ENCODE data around the gene CCNYL1. TPM values are rescaled to one million over a fixed set of nuclear protein-coding genes. Genes with fewer than 3 reads are reported as not detected.

Gene CCNYL1
- total RNA-seq, 4 donors from 2014 or later: 3.3 to 10.1 (median 7.1) TPM

DNA sequence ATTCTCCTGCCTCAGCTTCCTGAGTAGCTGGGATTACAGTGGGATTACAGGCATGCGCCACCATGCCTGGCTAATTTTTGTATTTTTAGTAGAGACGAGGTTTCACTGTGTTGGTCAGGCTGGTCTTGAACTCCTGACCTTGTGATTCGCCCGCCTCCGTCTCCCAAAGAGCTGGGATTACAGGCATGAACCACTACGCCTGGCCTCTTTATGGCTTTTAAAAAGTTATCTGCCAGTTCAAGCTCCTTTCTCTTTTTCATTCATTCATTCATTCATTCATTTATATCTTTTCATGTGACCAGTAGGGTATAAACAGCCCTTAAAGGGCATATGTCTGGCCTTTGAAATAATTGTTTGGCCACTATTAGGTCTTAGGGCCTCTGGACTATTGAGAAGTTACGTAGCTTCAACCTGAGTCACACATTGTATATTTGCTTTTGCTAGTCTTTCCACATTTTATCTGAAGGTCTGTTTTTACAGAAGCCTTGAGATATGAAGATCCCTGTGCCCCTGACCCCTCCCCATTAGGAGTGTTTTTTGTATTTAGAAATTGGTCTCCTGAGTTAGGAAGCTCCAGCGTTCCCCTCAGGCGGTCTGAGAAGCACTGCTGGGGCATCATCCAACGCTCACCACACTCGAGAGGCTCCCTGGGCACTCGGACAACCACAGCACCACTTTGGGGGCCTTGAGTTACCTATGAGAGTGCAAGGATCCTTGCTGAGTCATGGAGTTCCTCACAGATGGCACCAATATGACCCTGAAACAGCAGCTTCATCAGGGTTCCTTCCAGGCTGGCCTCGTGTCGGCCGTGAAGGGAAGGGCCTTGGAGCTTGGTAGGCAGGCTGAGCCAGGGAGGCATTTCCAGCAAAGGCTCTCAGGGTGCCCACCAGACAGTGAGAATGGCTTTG lies 36.5 kb downstream of the CCNYL1 start:
- TF ChIP-seq, protein P1, sequence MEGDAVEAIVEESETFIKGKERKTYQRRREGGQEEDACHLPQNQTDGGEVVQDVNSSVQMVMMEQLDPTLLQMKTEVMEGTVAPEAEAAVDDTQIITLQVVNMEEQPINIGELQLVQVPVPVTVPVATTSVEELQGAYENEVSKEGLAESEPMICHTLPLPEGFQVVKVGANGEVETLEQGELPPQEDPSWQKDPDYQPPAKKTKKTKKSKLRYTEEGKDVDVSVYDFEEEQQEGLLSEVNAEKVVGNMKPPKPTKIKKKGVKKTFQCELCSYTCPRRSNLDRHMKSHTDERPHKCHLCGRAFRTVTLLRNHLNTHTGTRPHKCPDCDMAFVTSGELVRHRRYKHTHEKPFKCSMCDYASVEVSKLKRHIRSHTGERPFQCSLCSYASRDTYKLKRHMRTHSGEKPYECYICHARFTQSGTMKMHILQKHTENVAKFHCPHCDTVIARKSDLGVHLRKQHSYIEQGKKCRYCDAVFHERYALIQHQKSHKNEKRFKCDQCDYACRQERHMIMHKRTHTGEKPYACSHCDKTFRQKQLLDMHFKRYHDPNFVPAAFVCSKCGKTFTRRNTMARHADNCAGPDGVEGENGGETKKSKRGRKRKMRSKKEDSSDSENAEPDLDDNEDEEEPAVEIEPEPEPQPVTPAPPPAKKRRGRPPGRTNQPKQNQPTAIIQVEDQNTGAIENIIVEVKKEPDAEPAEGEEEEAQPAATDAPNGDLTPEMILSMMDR (IDR thresholded peaks at IDR 0.05 in 4 of 5, conservative IDR thresholded peaks at IDR 0.05 in 1 of 5): no peak
- no peak for TF ChIP-seq POLR2A (IDR thresholded peaks at IDR 0.05)
- H3K4me3 ChIP-seq: no peak overlapping the region
- no peaks in the 10 kb centered on the region for H3K9me3 ChIP-seq
- H3K4me1 ChIP-seq: no peaks in the 10 kb centered on the region
- DNase-seq (no peak), ATAC-seq (no peak)
- in situ Hi-C loops (cut with MboI; ENCODE audit: low sequenced_read_pairs in 4 of 4) (loop anchor here (10.0 kb wide), 2 partner anchors 287 to 317 kb away; no protein-coding TSS in a partner anchor), intact Hi-C loops (cut with DNase I; ENCODE audit: low total_unique reads) (loop anchor here (2.0 to 5.0 kb wide), 2 partner anchors 224 to 293 kb away; no protein-coding TSS in a partner anchor)
- H3K27me3 ChIP-seq: no peaks in the 10 kb centered on the region
- no peak overlapping the region for H3K27ac ChIP-seq
- peaks cover 0 to 4% of the 10 kb centered on the region in 2 donors for H3K36me3 ChIP-seq

DNA sequence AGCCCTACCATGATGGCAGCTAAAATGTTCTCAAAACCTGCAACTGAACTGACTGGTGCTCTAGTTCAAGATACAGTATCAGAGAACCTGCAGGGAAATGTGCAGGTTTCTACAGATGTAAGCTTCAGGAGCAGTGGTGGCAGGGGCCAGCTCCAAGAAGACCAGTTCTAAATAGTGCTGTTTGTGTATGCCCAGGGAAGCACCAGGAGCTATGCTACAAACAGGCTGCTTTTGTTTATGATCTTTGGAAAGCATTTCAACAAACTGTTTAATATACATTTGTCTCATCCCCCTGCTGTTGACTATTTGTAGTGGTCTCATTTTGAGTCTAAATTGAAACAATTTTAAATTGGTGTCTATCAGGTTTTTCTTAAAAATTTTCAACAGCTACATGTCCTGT lies 37.6 kb downstream of the CCNYL1 start:
- H3K9me3 ChIP-seq: no peaks in the 10 kb centered on the region
- H3K27me3 ChIP-seq: no peaks in the 10 kb centered on the region
- DNase-seq (no peak), ATAC-seq (no peak)
- TF ChIP-seq, protein P1 (IDR thresholded peaks at IDR 0.05 in 4 of 5, conservative IDR thresholded peaks at IDR 0.05 in 1 of 5): no peak
- no peak for TF ChIP-seq POLR2A (IDR thresholded peaks at IDR 0.05)
- in situ Hi-C loops (cut with MboI; ENCODE audit: low sequenced_read_pairs in 4 of 4): loop anchor here (10.0 kb wide), 2 partner anchors 286 to 316 kb away; no protein-coding TSS in a partner anchor
- H3K27ac ChIP-seq: no peak overlapping the region
- H3K4me3 ChIP-seq: no peak overlapping the region
- H3K4me1 ChIP-seq: no peaks in the 10 kb centered on the region
- intact Hi-C loops (cut with DNase I; ENCODE audit: low total_unique reads): loop anchor here (5.0 kb wide), 1 partner anchor 223 kb away; no protein-coding TSS in a partner anchor
- H3K36me3 ChIP-seq: peaks cover 0 to 4% of the 10 kb centered on the region in 2 donors

DNA sequence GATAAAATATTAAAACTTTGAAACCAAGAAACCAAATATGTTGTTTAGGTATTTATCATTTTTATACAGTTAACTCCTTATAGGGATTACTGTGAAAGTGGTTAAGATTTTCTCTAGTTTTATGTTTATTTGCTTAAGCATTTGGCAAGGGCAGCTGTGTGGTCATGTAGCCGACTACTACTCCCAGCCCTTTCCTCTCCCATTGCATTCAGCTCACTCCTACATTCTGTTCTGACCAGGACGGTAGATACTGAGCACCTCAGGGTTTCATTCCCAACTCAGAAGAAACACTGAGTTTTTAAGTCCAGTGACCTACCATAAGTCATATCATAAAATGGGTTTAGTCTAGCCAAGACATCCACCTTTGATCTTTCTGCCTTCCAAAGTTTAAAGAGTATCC lies 38.4 kb downstream of the CCNYL1 start:
- no peak for ATAC-seq
- H3K27ac ChIP-seq: no peak overlapping the region
- H3K36me3 ChIP-seq: peaks cover 0 to 4% of the 10 kb centered on the region in 2 donors
- no peaks in the 10 kb centered on the region for H3K9me3 ChIP-seq
- H3K4me1 ChIP-seq: no peaks in the 10 kb centered on the region
- intact Hi-C loops (cut with DNase I; ENCODE audit: low total_unique reads): loop anchor here (5.0 kb wide), 1 partner anchor 222 kb away; no protein-coding TSS in a partner anchor
- no peak for DNase-seq
- TF ChIP-seq, protein P1 (IDR thresholded peaks at IDR 0.05 in 4 of 5, conservative IDR thresholded peaks at IDR 0.05 in 1 of 5): no peak
- no peak for TF ChIP-seq POLR2A (IDR thresholded peaks at IDR 0.05)
- in situ Hi-C loops (cut with MboI; ENCODE audit: low sequenced_read_pairs in 4 of 4): loop anchor here (10.0 kb wide), 2 partner anchors 285 to 315 kb away; no protein-coding TSS in a partner anchor
- no peak overlapping the region for H3K4me3 ChIP-seq
- no peaks in the 10 kb centered on the region for H3K27me3 ChIP-seq

DNA sequence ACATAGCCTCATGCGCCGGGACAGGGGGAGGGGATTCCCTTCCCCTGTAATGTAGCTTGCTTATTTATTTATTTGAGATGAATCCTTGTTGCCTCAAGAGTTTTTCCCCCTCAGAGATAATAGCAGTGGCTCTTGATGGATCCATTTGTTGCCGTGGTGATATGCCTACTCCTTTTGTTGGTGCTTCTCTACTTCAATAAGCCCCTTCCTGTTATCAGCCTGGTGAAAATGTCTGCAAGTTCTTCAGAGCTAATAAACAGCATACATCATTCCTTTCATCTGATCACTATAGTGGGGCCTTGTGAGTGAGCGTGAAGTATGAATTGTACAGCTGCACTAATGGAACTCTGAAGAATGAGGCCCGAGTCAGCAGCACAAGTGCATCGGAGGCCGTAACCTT lies 38.9 kb downstream of the CCNYL1 start:
- no peak for TF ChIP-seq POLR2A (IDR thresholded peaks at IDR 0.05)
- TF ChIP-seq, protein P1 (IDR thresholded peaks at IDR 0.05 in 4 of 5, conservative IDR thresholded peaks at IDR 0.05 in 1 of 5): no peak
- H3K4me3 ChIP-seq: no peak overlapping the region
- ATAC-seq (no peak), DNase-seq (no peak)
- H3K4me1 ChIP-seq: no peaks in the 10 kb centered on the region
- no peaks in the 10 kb centered on the region for H3K9me3 ChIP-seq
- H3K27ac ChIP-seq: no peak overlapping the region
- intact Hi-C loops (cut with DNase I; ENCODE audit: low total_unique reads) (no loop called here), in situ Hi-C loops (cut with MboI; ENCODE audit: low sequenced_read_pairs in 4 of 4) (no loop called here)
- H3K27me3 ChIP-seq: no peaks in the 10 kb centered on the region
- peaks cover 0 to 4% of the 10 kb centered on the region in 2 donors for H3K36me3 ChIP-seq
